Measurements from ENCODE around the gene HOXD11.

DNA sequence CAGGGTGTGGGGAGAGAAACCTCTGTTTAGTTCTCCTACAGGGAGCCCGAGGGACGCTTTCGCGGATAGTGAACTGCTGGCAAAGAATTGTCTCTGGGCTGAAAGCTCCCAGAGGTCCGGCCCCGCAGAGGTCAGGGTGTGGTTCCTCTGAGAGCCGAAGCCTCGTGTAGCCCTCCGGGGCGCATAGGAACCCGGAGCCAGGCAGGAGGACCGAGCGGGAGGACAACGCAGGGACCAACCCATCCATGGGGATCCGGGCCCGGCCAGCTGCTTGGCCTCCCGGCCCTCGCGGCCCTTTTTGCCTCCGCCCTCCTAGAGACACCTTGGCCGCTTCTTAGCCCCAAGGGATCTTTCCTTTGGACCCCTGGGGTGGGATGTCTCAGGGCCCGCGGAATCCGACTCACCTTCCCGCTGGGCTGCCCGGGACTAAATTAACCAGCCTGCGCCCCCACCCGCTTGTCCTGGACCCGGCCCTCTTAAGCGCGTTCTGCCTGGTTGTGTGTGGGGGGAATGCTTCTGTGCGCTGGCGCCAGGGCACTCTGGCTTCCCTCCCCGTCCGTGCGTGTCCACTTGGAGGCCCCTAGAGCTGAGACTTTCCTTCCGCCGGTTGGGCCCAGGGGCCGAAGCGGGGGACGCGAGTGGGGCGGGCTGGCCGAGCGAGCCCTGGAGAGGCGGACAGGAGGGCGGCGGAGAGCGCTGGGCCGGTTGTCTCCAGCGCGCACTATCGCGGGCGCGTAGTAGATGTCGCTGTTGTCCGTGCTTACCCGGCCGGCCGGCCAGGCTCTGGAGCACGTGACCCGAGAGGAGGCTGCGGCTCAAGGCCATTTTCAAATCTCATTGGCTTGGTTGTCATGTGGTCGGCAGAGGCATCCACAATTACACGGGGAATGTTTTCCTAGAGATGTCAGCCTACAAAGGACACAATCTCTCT is 9.1 kb downstream of the HOXD11 start, which contains the start of gene HOXD10:
- TF ChIP-seq POLR2AphosphoS5 (IDR thresholded peaks at IDR 0.05; ENCODE audit: borderline replicate concordance, low read depth, low read length) (no peak), FOXP2 (optimal IDR thresholded peaks at IDR 0.05; ENCODE audit: control extremely low read depth, extremely low read length, insufficient read depth) (no peak), EZH2 (IDR thresholded peaks at IDR 0.05) (no peak)
